Mesodermal cell (in vitro differentiated cells): ENCODE measurements around the gene CAPN5.

Experiments
- H3K27ac ChIP-seq: 2 replicates; pipeline ENCODE4 v1.7.0; 2013; ENCODE audit warnings: mild to moderate bottlenecking, low read depth, low read length, moderate library complexity; ENCODE audit not compliant: severe bottlenecking
- H3K36me3 ChIP-seq: 2 replicates; pipeline ENCODE4 v1.7.1; 2013; ENCODE audit warnings: mild to moderate bottlenecking, low read length, moderate library complexity; ENCODE audit not compliant: control insufficient read depth, insufficient read depth
- H3K4me1 ChIP-seq: one replicate; pipeline ENCODE4 v1.7.1; 2013; ENCODE audit warnings: mild to moderate bottlenecking, low read length; ENCODE audit not compliant: insufficient read depth, control insufficient read depth, poor library complexity, severe bottlenecking
- H3K4me3 ChIP-seq: 2 replicates; pipeline ENCODE4 v1.7.0; 2013; ENCODE audit warnings: low read length, control low read depth, mild to moderate bottlenecking; ENCODE audit not compliant: insufficient read depth, poor library complexity, severe bottlenecking; ENCODE audit errors: extremely low read depth
- H3K9me3 ChIP-seq: 2 replicates; pipeline ENCODE4 v1.7.1; 2013; ENCODE audit warnings: mild to moderate bottlenecking, low read length, moderate library complexity; ENCODE audit not compliant: control insufficient read depth
- WGBS, 2 experiments: methylation state at CpG; one replicate each; pipeline ENCODE4 v1.1.5; 2013; ENCODE audit warnings: missing lambda C conversion rate in 2 of 2; ENCODE audit not compliant: insufficient coverage in 2 of 2; 5-methylcytosine and 5-hydroxymethylcytosine counted together

The CAPN5 gene

GRCh38 chr11:77100166-77101042 lies 33.6 kb downstream of the CAPN5 start:
- Histone ChIP-seq H3K9me3 (no peaks in the 10 kb centered on the region), H3K36me3 (peaks cover 21% of the 10 kb centered on the region), H3K4me3 (no peak overlapping the region), H3K4me1 (no peaks in the 10 kb centered on the region), H3K27ac (no peak overlapping the region)
- WGBS, 2 experiments = 92 to 95% methylated on average over 9 to 14 of the region's 14 CpGs

GRCh38 chr11:77101043-77101537 lies 34.3 kb downstream of the CAPN5 start:
- no peak overlapping the region for H3K27ac ChIP-seq
- WGBS, 2 experiments = 86 to 100% methylated on average over 5 of the region's 5 CpGs
- no peaks in the 10 kb centered on the region for H3K4me1 ChIP-seq
- peaks cover 16% of the 10 kb centered on the region for H3K36me3 ChIP-seq
- H3K9me3 ChIP-seq = no peaks in the 10 kb centered on the region
- no peak overlapping the region for H3K4me3 ChIP-seq

GRCh38 chr11:77102246-77103210 lies 35.8 kb downstream of the CAPN5 start, which contains the start of gene OMP:
Gene OMP, plus strand, starts transcription at chr11:77102840. Its CDS starts 0 bp downstream, at chr11:77102840.
- Histone ChIP-seq H3K9me3 (no peaks in the 10 kb centered on the region), H3K36me3 (peaks cover 16% of the 10 kb centered on the region), H3K27ac (no peak within 1 kb of the TSS), H3K4me3 (no peak within 1 kb of the TSS), H3K4me1 (no peaks in the 10 kb centered on the region)
- 95% methylated on average over 32 to 34 of the region's 37 CpGs for WGBS, 2 experiments

DNA sequence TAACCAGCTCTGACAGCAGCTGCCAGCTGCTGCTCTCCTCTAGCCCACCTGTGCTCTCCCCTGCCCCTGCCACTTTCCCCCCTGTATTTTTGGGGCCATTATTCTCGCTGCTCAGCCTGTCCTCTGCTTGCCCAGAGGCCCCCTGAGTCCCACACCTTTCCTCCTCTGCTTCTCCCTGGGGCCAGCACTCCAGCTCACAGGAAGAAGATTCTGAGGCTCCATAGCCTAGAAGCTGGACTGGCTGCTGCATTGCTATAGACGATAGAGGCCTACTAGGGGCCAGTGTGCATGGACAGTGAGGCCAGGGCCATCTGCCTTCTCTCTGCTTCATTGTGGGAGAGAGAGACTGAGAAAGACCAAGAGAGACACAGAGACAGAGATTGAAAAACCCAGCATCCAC lies 36.5 kb downstream of the CAPN5 start:
- Histone ChIP-seq H3K9me3 (no peaks in the 10 kb centered on the region), H3K36me3 (peaks cover 16% of the 10 kb centered on the region)

GRCh38 chr11:77104727-77105126 lies 38.0 kb downstream of the CAPN5 start:
- H3K4me3 ChIP-seq = no peak overlapping the region
- H3K36me3 ChIP-seq = peaks cover 16% of the 10 kb centered on the region
- no peaks in the 10 kb centered on the region for H3K9me3 ChIP-seq
- 93% methylated on average over 7 to 8 of the region's 8 CpGs for WGBS, 2 experiments
- H3K4me1 ChIP-seq = no peaks in the 10 kb centered on the region
- no peak overlapping the region for H3K27ac ChIP-seq

More for the DNA sequence above, 36.5 kb downstream of the CAPN5 start:
- H3K4me3 ChIP-seq = no peak overlapping the region
- WGBS, 2 experiments = 80 to 83% methylated on average over 1 to 2 of the region's 2 CpGs
- no peak overlapping the region for H3K27ac ChIP-seq
- no peaks in the 10 kb centered on the region for H3K4me1 ChIP-seq

- Histone ChIP-seq H3K9me3 (no peaks in the 10 kb centered on the region), H3K4me1 (no peaks in the 10 kb centered on the region), H3K4me3 (no peak overlapping the region), H3K36me3 (peaks cover 6% of the 10 kb centered on the region), H3K27ac (no peak overlapping the region)
- WGBS, 2 experiments = 88 to 96% methylated on average over 3 to 6 of the region's 7 CpGs
Observed at GRCh38 chr11:77106321-77106720, 39.5 kb downstream of the CAPN5 start.

DNA sequence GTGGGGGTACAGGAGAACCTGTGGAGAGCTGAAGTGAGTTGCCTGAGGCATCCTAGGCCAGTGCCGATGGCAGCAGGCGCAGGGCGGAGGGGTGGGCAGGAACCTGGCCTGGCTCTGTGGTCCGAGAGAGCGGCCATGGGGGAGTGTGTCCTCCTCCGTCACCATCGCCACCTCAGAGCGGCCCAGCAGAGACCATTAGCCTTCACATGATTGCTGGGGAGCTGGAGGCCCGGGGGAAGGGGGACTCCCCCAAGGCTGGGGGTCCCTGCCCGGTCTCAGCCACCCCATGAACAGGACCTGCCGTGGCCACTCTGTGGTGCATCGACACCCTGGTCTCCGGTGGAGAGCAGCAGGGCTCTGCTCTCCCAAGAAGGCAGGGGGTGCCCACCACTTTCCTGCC lies 40.0 kb downstream of the CAPN5 start:
- Histone ChIP-seq H3K4me1 (no peaks in the 10 kb centered on the region), H3K4me3 (no peak overlapping the region), H3K27ac (no peak overlapping the region), H3K9me3 (no peaks in the 10 kb centered on the region), H3K36me3 (peaks cover 6% of the 10 kb centered on the region)
- WGBS, 2 experiments = 92 to 98% methylated on average over 12 to 13 of the region's 13 CpGs

DNA sequence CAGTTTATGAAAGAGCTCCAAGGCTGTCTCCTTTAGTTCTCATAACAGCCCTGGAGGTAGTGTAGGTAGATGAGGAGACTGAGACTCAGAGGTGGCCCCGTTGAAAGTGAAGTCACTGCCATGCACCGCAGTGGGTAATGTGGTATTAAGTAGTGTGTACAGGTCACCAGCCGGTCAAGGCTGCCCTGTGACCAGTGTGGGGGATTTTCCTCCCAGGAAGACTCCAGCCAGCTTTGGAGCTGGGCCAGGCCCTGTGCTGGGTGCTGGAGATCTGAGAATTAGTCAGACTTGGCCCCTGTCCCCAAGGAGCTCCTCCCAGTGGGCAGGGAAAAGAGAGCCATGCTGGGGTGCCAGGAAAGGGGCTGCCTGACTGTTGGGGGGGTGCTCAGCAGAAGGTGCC lies 41.2 kb downstream of the CAPN5 start:
- no peaks in the 10 kb centered on the region for H3K9me3 ChIP-seq
- 78 to 100% methylated on average over 3 of the region's 3 CpGs for WGBS, 2 experiments
- peaks cover 6% of the 10 kb centered on the region for H3K36me3 ChIP-seq
- no peaks in the 10 kb centered on the region for H3K4me1 ChIP-seq
- H3K27ac ChIP-seq = no peak overlapping the region
- no peak overlapping the region for H3K4me3 ChIP-seq

- WGBS, 2 experiments = 84 to 91% methylated on average over 6 to 8 of the region's 9 CpGs
- Histone ChIP-seq H3K9me3 (no peaks in the 10 kb centered on the region), H3K27ac (no peak overlapping the region), H3K4me1 (no peaks in the 10 kb centered on the region), H3K4me3 (no peak overlapping the region), H3K36me3 (peaks cover 2% of the 10 kb centered on the region)
Observed at GRCh38 chr11:77108436-77108835, 41.7 kb downstream of the CAPN5 start.

DNA sequence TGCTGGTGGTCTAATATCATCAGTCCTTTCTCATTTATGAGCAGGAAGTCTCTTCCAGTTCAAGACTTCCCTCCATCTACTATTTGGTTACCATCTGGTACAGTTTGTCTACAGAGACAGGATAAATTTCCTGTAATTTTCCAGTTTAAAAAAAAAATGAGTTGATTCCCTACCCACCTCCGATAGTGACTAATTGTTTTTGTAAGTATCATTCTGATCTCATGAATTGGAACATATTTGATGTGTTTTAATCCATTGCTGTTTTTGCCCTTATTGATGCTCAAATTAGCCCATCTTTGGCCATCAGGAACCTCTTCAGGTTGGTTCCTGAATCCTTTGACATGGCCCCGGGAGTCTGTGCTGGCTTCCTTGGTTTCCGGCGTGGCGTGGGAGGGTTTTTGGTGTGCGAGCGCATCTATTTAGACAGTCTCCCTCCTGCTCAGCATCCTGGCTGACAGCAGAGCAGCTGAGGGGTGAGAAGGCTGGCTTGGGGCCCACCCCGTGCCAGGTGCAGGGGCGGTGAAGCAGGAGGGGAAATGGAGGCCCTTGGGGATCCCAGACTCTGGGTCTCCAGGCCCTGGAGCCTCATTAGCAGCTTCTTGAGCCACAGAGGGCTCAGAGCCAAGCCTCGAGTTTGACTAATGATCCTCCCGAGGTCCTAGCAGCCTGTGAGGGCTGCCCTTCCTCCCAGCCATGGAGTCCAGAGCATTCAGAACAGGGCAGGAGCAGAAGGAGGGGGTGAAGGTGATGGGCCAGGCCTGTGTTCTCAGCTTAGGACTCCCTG lies 42.7 kb downstream of the CAPN5 start:
- peaks cover 8% of the 10 kb centered on the region for H3K36me3 ChIP-seq
- 90 to 91% methylated on average over 9 to 10 of the region's 11 CpGs for WGBS, 2 experiments
- no peak overlapping the region for H3K4me3 ChIP-seq
- no peaks in the 10 kb centered on the region for H3K4me1 ChIP-seq
- H3K27ac ChIP-seq = no peak overlapping the region
- no peaks in the 10 kb centered on the region for H3K9me3 ChIP-seq
